Fibroblast of the aortic adventitia (primary cell): ENCODE data around the gene HCN1. TPM values are rescaled to one million over a fixed set of nuclear protein-coding genes. Genes with fewer than 3 reads are reported as not detected.
"Not testable (repeated sequence)": the region's sequence is repeated elsewhere in the genome, so short reads cannot be mapped to it uniquely, and the experiment has no call there.

Experiments
- DNase-seq: peaks from one replicate; pipeline ENCODE4 v3.0.0-alpha.2; 2010; ENCODE audit warnings: low read depth
- H3K4me3 ChIP-seq: 2 replicates; pipeline ENCODE4 v1.5.1; 2011; ENCODE audit warnings: low read depth, mild to moderate bottlenecking, control low read depth, low read length, moderate library complexity
- CTCF ChIP-seq: IDR thresholded peaks from 2 replicates; pipeline ENCODE4 v1.5.1; 2011; ENCODE audit warnings: mild to moderate bottlenecking, low read length, control low read depth, inconsistent platforms; ENCODE audit not compliant: insufficient read depth
- total RNA-seq: library from RNA; depleted of rRNA; stranded (reverse); fragments of >200 nt; gene quantifications from 2 replicates; pipeline ENCODE4 v1.2.3, GENCODE V29; 2012; ENCODE audit warnings: low replicate concordance

HCN1 gene
- total RNA-seq, 1 donor: not detected

- no peak overlapping the region for H3K4me3 ChIP-seq
- no peak for DNase-seq
- TF ChIP-seq CTCF: no peak
These were observed 163.2 kb downstream of the HCN1 start for GRCh38 chr5:45532826-45533624.

GRCh38 chr5:45521067-45521466 lies 175.1 kb downstream of the HCN1 start:
- no peak for TF ChIP-seq CTCF
- no peak overlapping the region for H3K4me3 ChIP-seq
- no peak for DNase-seq

- no peak overlapping the region for H3K4me3 ChIP-seq
- no peak for TF ChIP-seq CTCF
These were observed 183.7 kb downstream of the HCN1 start for GRCh38 chr5:45512521-45512920.

GRCh38 chr5:45509371-45509770 lies 186.8 kb downstream of the HCN1 start:
- DNase-seq: no peak
- H3K4me3 ChIP-seq: no peak overlapping the region
- no peak for TF ChIP-seq CTCF

More at GRCh38 chr5:45512521-45512920, 183.7 kb downstream of the HCN1 start:
- no peak for DNase-seq

- no peak for TF ChIP-seq CTCF
- H3K4me3 ChIP-seq: no peak overlapping the region
- DNase-seq: no peak
These were observed 188.0 kb downstream of the HCN1 start for GRCh38 chr5:45508135-45508534.

GRCh38 chr5:45507178-45507577 lies 189.0 kb downstream of the HCN1 start:
- no peak for DNase-seq
- TF ChIP-seq CTCF: no peak

GRCh38 chr5:45499006-45499405 lies 197.2 kb downstream of the HCN1 start:
- DNase-seq, H3K4me3 ChIP-seq: not testable (repeated sequence)

More at GRCh38 chr5:45507178-45507577, 189.0 kb downstream of the HCN1 start:
- H3K4me3 ChIP-seq: no peak overlapping the region
